Panc1 (cell line): ENCODE data around the gene ARHGEF28.

Experiments used
- CTCF ChIP-seq: fragments of 450-650 bp; IDR thresholded peaks from 2 replicates; pipeline ENCODE4 v1.5.1; 2017; ENCODE audit warnings: mild to moderate bottlenecking
- POLR2AphosphoS5 ChIP-seq: IDR thresholded peaks from 2 replicates; pipeline ENCODE4 v1.6.1; 2012; ENCODE audit warnings: mild to moderate bottlenecking, low read depth, low read length, moderate library complexity
- SIN3A ChIP-seq: IDR thresholded peaks from 2 replicates; pipeline ENCODE4 v1.6.1; 2012; ENCODE audit warnings: low read depth, mild to moderate bottlenecking, low read length, moderate library complexity, borderline replicate concordance; ENCODE audit not compliant: insufficient read depth
- TCF7L2 ChIP-seq: IDR thresholded peaks from 2 replicates; pipeline ENCODE4 v1.6.1; 2011; ENCODE audit warnings: mild to moderate bottlenecking, low read depth, low read length, inconsistent platforms

GRCh38 chr5:73859696-73860095, 233.7 kb downstream of the ARHGEF28 start:
- TF ChIP-seq CTCF (no peak), POLR2AphosphoS5 (no peak), SIN3A (no peak), TCF7L2 (no peak)
